GM12878 (cell line): Measurements from ENCODE around the gene SECTM1. TPM values are rescaled to one million over a fixed set of nuclear protein-coding genes. Genes with fewer than 3 reads are reported as not detected.

Experiments
- BCLAF1 ChIP-seq: fragments of 450-650 bp; IDR thresholded peaks from 2 replicates; pipeline ENCODE4 v1.6.1; 2017; ENCODE audit warnings: antibody characterized with exemption, mild to moderate bottlenecking, moderate library complexity
- BHLHE40 ChIP-seq, 2 experiments: fragments of 450-650 bp in 1 of 2; IDR thresholded peaks; 2 replicates each; pipeline ENCODE4 v1.6.1; 2011 to 2017; ENCODE audit warnings: low read depth in 2 of 2, borderline replicate concordance in 1 of 2, improper control_type of control experiment in 1 of 2, low read length in 1 of 2, mild to moderate bottlenecking in 1 of 2
- CBX5 ChIP-seq: sonication (generic); IDR thresholded peaks from 2 replicates; pipeline ENCODE4 v1.6.1; 2016; ENCODE audit warnings: low read depth, moderate library complexity, mild to moderate bottlenecking, inconsistent platforms
- CHD2 ChIP-seq: IDR thresholded peaks from 2 replicates; pipeline ENCODE4 v1.6.1; 2011; ENCODE audit warnings: low read depth, low read length, improper control_type of control experiment, borderline replicate concordance
- CHD4 ChIP-seq: fragments of 200-600 bp; sonication (generic); IDR thresholded peaks from 2 replicates; pipeline ENCODE4 v1.6.1; 2016; ENCODE audit warnings: mild to moderate bottlenecking
- CREB1 ChIP-seq: IDR thresholded peaks from 2 replicates; pipeline ENCODE4 v1.6.1; 2012; ENCODE audit warnings: low read depth, mild to moderate bottlenecking, inconsistent platforms
- CUX1 ChIP-seq: IDR thresholded peaks from 2 replicates; pipeline ENCODE4 v1.6.1; 2012; ENCODE audit warnings: improper control_type of control experiment, low read depth, low read length; ENCODE audit not compliant: insufficient replicate concordance
- EED ChIP-seq: sonication (generic); IDR thresholded peaks from 2 replicates; pipeline ENCODE4 v1.6.1; 2016; ENCODE audit warnings: antibody characterized with exemption, low read depth
- HCFC1 ChIP-seq: fragments of 150-350 bp; IDR thresholded peaks from 2 replicates; pipeline ENCODE4 v1.6.1; 2014; ENCODE audit warnings: low read length
- HDGF ChIP-seq: fragments of 450-650 bp; IDR thresholded peaks from 2 replicates; pipeline ENCODE4 v1.6.1; 2016; ENCODE audit warnings: antibody characterized with exemption
- JUNB ChIP-seq: IDR thresholded peaks from 2 replicates; pipeline ENCODE4 v1.6.1; 2016; ENCODE audit warnings: antibody characterized with exemption, mild to moderate bottlenecking
- KDM1A ChIP-seq: fragments of 200-600 bp; sonication (generic); IDR thresholded peaks from 2 replicates; pipeline ENCODE4 v1.6.1; 2016; ENCODE audit warnings: borderline replicate concordance
- MEF2B ChIP-seq: fragments of 450-650 bp; IDR thresholded peaks from 2 replicates; pipeline ENCODE4 v1.6.1; 2018; ENCODE audit warnings: mild to moderate bottlenecking, moderate library complexity; ENCODE audit not compliant: partially characterized antibody, poor library complexity, severe bottlenecking
- RBBP5 ChIP-seq: fragments of 200-600 bp; sonication (generic); conservative IDR thresholded peaks from 2 replicates; pipeline ENCODE4 v1.6.1; 2016
- TBL1XR1 ChIP-seq: IDR thresholded peaks from 2 replicates; pipeline ENCODE4 v1.6.1; 2012; ENCODE audit warnings: low read depth, low read length, improper control_type of control experiment
- TCF12 ChIP-seq: IDR thresholded peaks from 2 replicates; pipeline ENCODE4 v1.6.1; 2011; ENCODE audit warnings: low read depth, mild to moderate bottlenecking, low read length
- TCF7 ChIP-seq: IDR thresholded peaks from 2 replicates; pipeline ENCODE4 v1.6.1; 2014; ENCODE audit warnings: antibody characterized with exemption, borderline replicate concordance
- ZNF274 ChIP-seq: IDR thresholded peaks from one replicate; pipeline ENCODE4 v1.8.0; 2011; ENCODE audit not compliant: insufficient read length, insufficient read depth
- polyA plus RNA-seq, 11 experiments: library from polyadenylated mRNA; depleted of rRNA in 4 of 11; unstranded in 6 of 11; stranded (reverse) in 5 of 11; fragments of >200 nt; fragmentation: Nextera tagmentation in 4 of 11; fragmentation: Illumina TruSeq in 1 of 11; extraction: Ambion mirVana in 4 of 11; extraction: Trizol in 1 of 11; gene quantifications; 1 replicate in 1 of 11; 2 replicates in 10 of 11; pipeline versions ENCODE4 v1.2.1 to v1.2.3, GENCODE V29; 2011 to 2016; ENCODE audit warnings: inconsistent platforms in 2 of 11, missing spikeins in 2 of 11, low read depth in 1 of 11
- total RNA-seq, 4 experiments: library from RNA; depleted of rRNA in 3 of 4; stranded (reverse); fragments of >200 nt in 3 of 4; fragmentation: Illumina TruSeq in 1 of 4; extraction: Trizol in 1 of 4; gene quantifications; 2 replicates each; pipeline versions ENCODE4 v1.2.1 to v1.2.3, GENCODE V29; 2013 to 2021
- TF ChIP-seq, protein P1 (sequence below): fragments of 450-650 bp; IDR thresholded peaks from 2 replicates; pipeline ENCODE4 v1.6.1; 2018; ENCODE audit warnings: mild to moderate bottlenecking, low read depth, moderate library complexity; ENCODE audit not compliant: partially characterized antibody

SECTM1 gene
- total and polyA plus RNA-seq, 10 of the 15 experiments (the other 5 are each of a cell fraction or from before 2014, with no cell fraction given), result 0.10 to 0.13 (median 0.12) TPM; not detected in 7

DNA sequence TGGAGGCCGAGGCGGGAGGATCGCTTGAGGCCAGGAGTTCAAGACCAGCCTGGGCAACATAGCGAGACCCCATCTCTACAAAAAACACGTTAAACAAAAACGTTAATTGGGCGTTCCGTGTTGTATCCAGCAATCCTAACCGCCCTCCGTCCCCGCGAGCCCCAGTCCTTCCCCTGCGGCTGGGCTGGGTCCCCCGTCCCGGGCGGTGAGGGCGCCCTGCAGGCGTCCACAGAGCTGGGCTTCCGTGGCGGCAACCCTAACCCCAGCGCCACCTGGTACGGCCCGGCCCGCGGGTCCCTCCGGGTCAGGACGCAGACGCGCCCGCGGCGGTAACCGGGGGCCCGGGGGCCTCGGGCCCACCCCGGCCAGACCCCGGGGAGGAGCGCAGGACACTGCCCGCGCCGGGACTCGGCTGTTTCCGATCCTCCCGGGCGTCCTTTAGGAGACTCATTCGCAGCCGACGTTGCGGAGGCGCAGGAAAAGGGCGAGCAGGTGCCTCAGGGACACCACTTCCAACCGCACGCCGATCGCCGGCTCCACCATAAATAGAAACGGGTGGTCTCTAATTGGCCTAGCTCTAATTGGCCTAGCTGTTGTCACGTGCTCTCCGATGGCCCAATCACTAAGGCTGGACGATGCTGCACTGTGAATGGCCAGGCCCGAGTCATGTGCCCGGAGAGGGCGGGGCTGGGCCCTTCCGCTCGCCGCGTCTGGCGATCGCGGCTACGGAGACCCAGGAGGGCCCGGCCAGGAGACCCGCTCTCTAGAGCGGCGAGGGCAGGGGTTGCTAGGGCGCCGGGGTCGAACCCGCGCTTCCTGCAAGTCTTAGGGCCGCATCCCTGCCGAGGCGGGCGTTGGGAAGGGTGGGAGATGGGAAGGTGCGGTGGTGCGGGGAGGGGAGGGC lies 41.1 kb downstream of the SECTM1 start (continued):
- TF ChIP-seq CUX1 (no peak), TCF12 (no peak), EED (peak; percentile 56; the same call in 1 of the 2 replicates), JUNB (no peak), TCF7 (no peak), CHD4 (no peak), CHD2 (0 out of 2 replicates have a peak, but pooled peaks have one; percentile 48), TBL1XR1 (no peak), BCLAF1 (no peak), ZNF274 (no peak), CBX5 (no peak), HDGF (0 out of 2 replicates have a peak, but pooled peaks have one; percentile 54), KDM1A (no peak), RBBP5 (no peak), CREB1 (peak; percentile 43; the same call in 1 of the 2 replicates), HCFC1 (peak; percentile 28; the same call in 1 of the 2 replicates), MEF2B (peak; percentile 92), BHLHE40 (IDR thresholded peaks at IDR 0.05; ENCODE audit: borderline replicate concordance in 1 of 2, low read depth in 2 of 2, low read length in 1 of 2) (peak; percentile 61 to 92; a peak in 3 of 4 replicates)
- TF ChIP-seq, protein P1, sequence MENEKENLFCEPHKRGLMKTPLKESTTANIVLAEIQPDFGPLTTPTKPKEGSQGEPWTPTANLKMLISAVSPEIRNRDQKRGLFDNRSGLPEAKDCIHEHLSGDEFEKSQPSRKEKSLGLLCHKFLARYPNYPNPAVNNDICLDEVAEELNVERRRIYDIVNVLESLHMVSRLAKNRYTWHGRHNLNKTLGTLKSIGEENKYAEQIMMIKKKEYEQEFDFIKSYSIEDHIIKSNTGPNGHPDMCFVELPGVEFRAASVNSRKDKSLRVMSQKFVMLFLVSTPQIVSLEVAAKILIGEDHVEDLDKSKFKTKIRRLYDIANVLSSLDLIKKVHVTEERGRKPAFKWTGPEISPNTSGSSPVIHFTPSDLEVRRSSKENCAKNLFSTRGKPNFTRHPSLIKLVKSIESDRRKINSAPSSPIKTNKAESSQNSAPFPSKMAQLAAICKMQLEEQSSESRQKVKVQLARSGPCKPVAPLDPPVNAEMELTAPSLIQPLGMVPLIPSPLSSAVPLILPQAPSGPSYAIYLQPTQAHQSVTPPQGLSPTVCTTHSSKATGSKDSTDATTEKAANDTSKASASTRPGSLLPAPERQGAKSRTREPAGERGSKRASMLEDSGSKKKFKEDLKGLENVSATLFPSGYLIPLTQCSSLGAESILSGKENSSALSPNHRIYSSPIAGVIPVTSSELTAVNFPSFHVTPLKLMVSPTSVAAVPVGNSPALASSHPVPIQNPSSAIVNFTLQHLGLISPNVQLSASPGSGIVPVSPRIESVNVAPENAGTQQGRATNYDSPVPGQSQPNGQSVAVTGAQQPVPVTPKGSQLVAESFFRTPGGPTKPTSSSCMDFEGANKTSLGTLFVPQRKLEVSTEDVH, result no peak
